Activated T-cell treated with anti-CD3 and anti-CD28 coated beads, Interleukin-2, amount 50 U/mL, for 1 hour (primary cell): ENCODE measurements around the gene RLN2.
A peak's percentile ranks its signal among the peaks of the same experiment; 100 is the strongest.
"Not testable (repeated sequence)": the region's sequence is repeated elsewhere in the genome, so short reads cannot be mapped to it uniquely, and the experiment has no call there.

Experiments used
- DNase-seq: peaks from one replicate; pipeline ENCODE4 v3.0.0-alpha.2; 2020

The RLN2 gene

DNA sequence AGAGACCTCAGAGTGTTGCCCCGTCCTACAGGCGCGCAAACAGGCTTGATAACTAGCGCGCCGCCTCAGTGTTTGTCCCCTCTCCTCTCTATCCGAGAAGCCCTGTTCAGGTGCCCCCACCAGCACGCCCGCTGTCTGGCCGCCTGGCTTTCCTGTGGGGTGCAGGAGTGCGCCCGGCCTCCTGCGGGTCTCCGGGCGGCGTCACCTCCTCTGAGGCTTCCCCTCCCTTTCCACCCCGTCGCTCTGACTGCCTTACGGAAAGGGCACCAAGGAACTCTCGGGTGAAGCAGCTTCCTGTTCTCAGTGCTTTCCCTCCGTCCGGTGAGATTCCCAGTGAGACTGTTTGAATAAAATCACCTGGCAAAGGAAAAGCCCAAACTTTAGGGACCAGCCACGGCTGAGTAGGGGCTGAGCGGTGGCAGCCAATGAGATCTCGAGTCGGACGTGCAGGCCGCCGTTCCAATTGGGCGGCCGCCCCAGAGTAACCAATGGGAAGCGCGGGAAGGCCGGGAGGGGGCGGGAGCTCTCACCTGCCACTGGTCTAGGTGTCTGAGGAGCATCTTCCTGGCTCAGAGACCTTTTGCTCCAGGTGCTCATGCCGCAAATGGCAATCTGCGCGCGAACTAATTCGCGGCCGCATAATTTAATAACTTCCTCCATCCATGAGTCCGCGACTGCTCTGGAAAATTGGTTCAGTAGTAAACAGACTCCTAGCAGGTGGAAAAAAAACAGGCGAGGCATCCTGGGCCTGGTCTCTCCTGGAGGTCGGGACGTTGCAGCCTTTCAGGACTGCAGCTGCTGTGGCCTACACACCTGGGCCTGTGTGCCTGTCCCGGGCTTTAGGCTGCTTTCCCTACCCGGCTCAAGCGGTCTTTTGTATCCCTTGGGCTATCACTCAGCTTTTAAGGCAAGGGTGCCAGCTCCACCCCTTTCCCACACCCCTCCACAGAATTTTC lies at the start of gene RLN2:
RLN2 (minus strand) TSS at position 877 of the 956 bp plus-strand sequence; CDS start at position 741, 136 bp downstream.
- peak; percentile 48 for DNase-seq

DNA sequence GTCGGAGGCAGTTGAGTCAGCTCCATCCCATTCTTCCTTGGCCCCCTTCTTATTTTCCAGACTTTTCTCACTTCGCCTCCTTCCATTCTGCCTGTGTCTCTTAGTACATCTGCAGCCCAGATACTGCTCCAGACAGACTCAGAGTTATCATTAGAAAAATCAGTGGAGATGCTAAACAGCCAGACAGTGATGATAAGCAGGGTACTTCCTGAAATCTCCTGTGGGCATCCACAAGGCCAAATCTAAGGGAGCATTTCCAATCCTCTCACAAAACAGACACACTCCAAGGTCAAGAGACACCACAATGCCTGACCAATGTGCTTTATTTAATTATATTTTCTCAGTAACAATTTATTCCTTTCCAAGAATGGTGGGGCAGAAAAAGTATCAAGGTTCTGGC lies 49.7 kb upstream of the RLN2 start:
- no peak for DNase-seq

DNA sequence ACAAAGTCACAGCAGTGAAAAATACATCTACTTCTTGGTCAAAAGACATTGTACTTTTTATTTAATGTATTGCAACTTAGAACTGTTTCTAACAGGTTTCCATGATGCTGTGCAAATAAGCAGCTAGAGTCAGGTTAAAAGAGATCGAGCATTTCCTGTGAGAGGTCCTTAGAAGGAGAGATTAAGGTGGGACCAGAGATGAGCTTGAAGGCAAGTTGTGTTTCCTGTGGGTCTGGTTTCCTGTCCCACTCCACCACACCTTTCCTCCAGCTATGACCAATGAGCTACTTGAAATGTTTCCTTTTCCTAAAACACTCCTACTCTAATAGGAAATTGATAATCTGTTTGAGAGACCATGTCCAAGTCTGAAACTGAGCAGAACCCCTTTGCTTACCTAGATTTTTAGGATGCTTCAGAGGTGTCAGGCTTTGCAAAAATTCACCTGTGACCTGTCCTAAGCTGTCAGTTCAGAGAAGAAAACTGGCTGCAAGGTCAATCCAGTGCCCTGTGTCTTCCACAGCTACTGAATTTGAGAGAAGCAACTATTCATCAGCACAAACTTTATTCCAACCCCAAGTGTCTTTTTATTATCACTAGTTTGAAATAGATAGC lies 48.2 kb upstream of the RLN2 start:
- no peak for DNase-seq

GRCh38 chr9:5338992-5339981 lies 34.8 kb upstream of the RLN2 start, which contains the start of gene RLN1:
Gene RLN1 (minus strand): TSS chr9:5339876. CDS start chr9:5339746, 130 bp downstream.
- peak; percentile 56 for DNase-seq

DNA sequence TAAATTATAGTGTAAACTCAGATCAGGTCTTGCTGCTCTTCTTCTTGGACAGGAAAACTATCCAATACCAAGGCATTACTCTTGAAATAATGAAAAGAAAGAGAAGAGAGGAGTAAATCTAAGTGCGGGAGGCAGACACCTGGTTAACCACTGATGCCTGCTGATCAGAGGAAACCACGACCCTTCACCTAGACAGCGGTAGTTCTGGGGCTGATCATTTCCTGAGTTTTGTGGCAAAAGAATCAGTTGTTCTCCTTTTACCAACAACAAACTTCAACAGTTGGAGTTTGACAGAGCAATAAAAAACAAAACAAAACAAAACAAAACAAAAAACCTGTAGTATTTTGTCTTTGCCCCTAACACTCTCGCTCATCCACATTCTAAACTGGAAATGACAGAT lies 32.2 kb upstream of the RLN2 start:
- DNase-seq, result peak; percentile 29

- not testable (repeated sequence) for DNase-seq
These were observed 26.8 kb upstream of the RLN2 start for GRCh38 chr9:5331276-5331675.

DNA sequence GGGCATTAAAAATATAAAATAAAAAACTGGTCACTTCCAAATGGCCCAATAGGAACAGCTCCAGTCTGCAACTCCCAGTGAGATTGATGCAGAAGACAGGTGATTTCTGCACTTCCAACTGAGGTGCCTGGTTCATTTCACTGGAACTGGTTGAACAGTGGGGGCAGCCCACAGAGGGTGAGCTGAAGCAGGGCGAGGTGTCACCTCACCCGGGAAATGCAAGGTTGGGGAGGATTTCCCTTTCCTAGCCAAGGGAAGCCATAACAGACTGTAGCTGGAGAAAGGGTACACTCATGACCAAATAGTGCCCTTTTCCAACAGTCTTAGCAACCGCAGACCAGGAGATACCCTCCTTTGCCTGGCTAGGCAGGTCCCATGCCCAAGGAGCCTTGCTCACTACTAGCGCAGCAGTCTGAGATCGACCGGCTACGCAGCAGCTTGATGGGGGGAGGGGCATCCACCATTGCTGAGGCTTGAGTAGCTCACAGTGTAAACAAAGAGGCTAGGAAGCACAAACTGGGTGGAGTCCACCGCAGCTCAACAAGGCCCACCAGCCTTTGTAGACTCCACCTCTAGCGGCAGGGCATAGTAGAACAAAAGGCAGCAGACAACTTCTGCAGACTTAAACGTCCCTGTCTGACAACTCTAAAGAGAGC lies 22.5 kb upstream of the RLN2 start:
- DNase-seq, result peak; percentile 26

DNA sequence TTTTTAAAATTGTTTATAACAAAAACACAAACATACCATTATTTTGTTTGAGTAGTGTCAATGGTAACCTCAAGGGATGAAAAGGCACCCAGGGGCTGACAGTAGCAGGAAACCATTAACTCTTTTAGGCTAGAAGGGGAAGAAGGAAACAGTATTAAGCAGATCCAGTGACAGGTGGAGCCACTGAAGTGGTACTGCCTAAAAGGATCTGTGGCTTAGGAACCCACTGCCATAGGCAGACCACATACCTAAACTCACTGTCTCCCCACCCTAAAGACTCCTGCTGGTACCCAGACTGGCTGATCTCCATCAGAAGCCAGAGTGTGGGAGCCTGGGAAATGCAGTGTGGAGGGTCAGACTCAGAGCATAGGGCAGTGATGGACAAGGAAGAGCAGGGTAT lies 21.7 kb upstream of the RLN2 start:
- DNase-seq, result no peak

- DNase-seq, result not testable (repeated sequence)
These were observed 17.1 kb upstream of the RLN2 start for GRCh38 chr9:5321601-5322000.

GRCh38 chr9:5321058-5321457 lies 16.5 kb upstream of the RLN2 start:
- DNase-seq, result no peak

GRCh38 chr9:5316406-5316805 lies 11.9 kb upstream of the RLN2 start:
- DNase-seq, result not testable (repeated sequence)

DNA sequence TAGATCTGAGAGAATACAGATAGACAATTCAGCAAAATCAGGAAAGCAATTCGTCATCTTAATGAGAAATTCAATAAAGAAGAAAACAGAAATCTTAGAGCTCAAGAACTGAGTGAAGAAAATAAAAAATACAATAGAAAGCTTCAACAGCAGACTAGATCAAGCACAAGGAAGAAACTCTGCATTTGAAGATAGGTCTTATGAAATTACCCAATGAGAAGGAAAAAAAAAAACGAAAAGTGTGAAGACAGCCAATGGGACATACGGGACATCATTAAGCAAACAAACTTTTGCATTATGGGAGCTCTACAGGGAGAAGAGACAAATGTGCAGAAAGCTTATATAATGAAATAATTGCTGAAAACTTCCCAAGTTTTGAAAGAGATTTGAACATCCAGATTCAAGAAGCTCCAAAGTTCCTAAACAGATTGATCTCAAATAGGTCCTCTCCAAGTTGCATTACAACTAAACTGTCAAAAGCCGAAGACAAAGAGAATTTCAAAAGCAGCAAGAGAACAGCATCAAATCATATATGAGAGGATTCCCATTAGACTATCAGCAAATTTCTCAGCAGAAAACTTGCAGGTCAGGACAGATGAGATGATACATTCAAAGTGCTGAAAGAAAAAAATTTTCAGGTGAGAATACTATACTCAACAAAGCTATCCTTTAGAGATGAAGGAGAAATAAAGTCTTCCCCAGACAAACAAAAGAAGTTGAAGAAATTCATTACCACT lies 10.8 kb upstream of the RLN2 start:
- no peak for DNase-seq

GRCh38 chr9:5310851-5311250 lies 6.3 kb upstream of the RLN2 start:
- DNase-seq, result no peak

GRCh38 chr9:5305741-5306140 lies 1.2 kb upstream of the RLN2 start:
- no peak for DNase-seq

GRCh38 chr9:5301544-5301943 lies 3.0 kb downstream of the RLN2 start:
- DNase-seq, result no peak

DNA sequence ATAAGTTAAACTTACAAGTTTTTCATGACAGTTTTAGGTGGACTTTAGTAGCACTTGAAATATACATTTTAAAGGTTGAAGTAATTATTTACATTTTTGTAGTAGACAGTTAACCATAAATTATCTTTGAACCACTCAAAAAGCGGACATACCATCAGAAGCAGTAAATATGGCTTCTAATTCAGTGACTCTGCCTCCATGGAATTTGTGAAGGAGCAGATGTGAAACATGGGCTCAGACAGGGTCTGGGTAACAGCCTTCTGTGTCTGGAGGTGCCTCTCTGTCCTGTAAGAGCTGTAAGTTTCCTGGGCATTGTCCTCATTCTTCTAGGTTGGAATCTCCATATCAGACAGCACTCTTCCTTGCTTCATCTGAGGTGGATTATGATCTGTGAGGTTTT lies 12.4 kb downstream of the RLN2 start:
- DNase-seq, result no peak

GRCh38 chr9:5288591-5288990 lies 15.9 kb downstream of the RLN2 start:
- DNase-seq, result no peak

DNA sequence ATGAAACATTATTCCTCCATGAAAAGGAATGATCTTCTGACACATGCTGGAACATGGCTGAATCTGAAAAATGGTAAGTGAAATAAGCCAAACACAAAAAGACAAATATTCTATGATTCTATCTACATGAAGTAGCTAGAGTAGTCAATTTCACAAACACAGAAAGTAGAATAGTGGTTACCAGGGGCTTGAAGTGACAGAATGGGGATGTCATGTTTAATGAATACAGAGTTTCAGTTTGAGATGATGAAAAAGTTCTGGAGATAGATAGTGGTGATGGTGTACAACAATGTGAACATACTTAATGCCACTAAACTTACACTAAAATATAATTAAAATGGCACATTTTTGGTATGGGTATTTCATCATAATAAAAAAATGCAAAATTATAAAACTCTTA lies 18.3 kb downstream of the RLN2 start:
- no peak for DNase-seq

GRCh38 chr9:5278486-5278885 lies 26.0 kb downstream of the RLN2 start:
- DNase-seq, result no peak

DNA sequence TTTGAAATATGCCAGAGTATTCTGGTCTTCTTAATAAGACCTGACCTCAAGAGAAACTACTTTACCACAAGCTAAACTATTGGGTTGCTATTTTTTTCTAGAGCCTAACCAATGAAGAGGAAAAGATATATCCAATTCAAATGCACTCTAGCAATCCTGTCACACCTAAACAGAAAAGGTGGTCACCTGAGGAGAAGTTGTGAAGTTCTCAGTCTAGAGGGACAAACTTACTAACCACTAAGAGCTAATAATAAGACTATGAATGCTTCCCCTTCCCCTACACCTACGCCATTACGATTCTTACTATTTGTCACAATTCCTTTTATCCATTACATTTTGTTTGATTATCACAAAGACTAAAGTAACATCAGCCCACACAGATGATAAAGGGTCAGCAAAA lies 29.7 kb downstream of the RLN2 start:
- no peak for DNase-seq

DNA sequence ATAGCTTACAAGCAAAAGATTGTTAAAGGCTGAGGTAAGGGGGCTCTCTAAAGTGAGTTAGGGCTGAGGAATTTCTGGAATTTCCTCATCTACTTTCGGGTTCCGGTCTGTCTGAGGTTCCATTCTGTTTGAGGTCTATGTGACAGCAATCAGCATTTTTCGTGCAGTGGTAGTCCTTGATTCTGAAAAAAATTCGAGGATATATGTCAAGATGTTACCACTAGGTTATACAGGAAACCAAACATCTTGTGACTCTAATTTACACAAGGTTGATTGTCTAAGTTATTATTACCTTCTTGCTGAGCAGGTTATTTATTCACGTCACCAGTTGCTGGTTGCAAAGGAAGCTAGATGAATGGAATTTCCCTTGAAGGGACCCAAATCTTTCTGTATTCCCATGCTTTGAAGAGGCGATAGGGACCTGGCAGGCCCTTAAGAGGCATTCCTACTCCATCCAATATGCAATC lies 35.2 kb downstream of the RLN2 start:
- no peak for DNase-seq
